ENCODE measurements around the gene ELOF1. TPM values are rescaled to one million over a fixed set of nuclear protein-coding genes. Genes with fewer than 3 reads are reported as not detected.
A peak's percentile ranks its signal among the peaks of the same experiment; 100 is the strongest.

ELOF1 gene
- polyA plus RNA-seq, 1 donor from 2014 or later, result 38.0 TPM

DNA sequence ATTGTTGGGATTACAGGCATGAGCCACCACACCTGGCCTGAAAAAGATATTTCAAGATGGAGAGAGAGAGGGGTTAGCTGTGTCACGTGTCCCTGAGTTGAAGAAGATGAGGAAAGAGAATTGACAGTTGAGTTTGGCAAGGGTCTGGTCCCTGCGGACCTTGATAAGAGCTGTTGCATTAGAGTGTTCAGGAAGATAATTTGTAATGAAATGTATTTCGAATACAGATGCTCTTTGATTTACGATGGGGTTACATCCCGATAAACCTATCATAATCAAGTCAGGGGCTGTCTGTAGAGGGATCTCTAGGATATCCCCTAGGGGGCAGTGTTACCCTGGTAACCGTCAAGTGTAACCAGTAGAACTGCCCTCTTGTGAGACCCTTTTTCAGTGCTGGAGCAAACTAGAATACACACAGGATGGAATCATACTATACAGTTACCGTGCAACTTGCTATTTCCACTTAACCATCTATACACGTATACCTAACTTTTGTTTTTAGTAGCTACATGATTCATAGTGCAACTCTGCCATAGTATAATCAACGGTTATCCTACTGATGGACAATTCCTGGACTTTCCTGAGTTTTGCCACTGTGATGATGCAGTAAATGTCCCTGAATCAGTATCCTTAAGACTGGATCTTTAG is 1.5 kb upstream of the ELOF1 start:
- Histone ChIP-seq H3K9me3 (ENCODE audit: low read length) (no peaks in the 10 kb centered on the region), H3K36me3 (ENCODE audit: insufficient read depth, low read length) (no peaks in the 10 kb centered on the region), H3K4me2 (ENCODE audit: low read length) (no peak overlapping the region), H3F3A (ENCODE audit: insufficient read depth, low read length, poor library complexity, severe bottlenecking) (no peaks in the 10 kb centered on the region), H3K9ac (ENCODE audit: low read length) (no peak overlapping the region), H3K4me3 (ENCODE audit: low read length) (peak overlapping the region; percentile 32), H3K9me2 (ENCODE audit: insufficient read depth, low read length) (no peaks in the 10 kb centered on the region), H3K27ac (ENCODE audit: low read length) (no peak overlapping the region), H2AFZ (ENCODE audit: low read depth, low read length) (no peak overlapping the region), H4K20me1 (ENCODE audit: insufficient read depth) (no peaks in the 10 kb centered on the region), H3K79me2 (replicated peaks; ENCODE audit: insufficient read depth, low read length) (peaks cover 19% of the 10 kb centered on the region), H3K27me3 (ENCODE audit: insufficient read depth, low read depth, low read length) (no peaks in the 10 kb centered on the region)
- TF ChIP-seq EZH2 (IDR thresholded peaks at IDR 0.05; ENCODE audit: borderline replicate concordance, insufficient read depth, low read length, poor library complexity, severe bottlenecking) (no peak), POLR2AphosphoS5 (IDR thresholded peaks at IDR 0.05) (no peak), SMC3 (conservative IDR thresholded peaks at IDR 0.05; ENCODE audit: poor library complexity) (peak; percentile 34), RAD21 (conservative IDR thresholded peaks at IDR 0.05) (peak; percentile 56), EP300 (conservative IDR thresholded peaks at IDR 0.05; ENCODE audit: poor library complexity, severe bottlenecking) (no peak), MXI1 (conservative IDR thresholded peaks at IDR 0.05; ENCODE audit: poor library complexity, severe bottlenecking) (no peak)
- TF ChIP-seq, protein P1, sequence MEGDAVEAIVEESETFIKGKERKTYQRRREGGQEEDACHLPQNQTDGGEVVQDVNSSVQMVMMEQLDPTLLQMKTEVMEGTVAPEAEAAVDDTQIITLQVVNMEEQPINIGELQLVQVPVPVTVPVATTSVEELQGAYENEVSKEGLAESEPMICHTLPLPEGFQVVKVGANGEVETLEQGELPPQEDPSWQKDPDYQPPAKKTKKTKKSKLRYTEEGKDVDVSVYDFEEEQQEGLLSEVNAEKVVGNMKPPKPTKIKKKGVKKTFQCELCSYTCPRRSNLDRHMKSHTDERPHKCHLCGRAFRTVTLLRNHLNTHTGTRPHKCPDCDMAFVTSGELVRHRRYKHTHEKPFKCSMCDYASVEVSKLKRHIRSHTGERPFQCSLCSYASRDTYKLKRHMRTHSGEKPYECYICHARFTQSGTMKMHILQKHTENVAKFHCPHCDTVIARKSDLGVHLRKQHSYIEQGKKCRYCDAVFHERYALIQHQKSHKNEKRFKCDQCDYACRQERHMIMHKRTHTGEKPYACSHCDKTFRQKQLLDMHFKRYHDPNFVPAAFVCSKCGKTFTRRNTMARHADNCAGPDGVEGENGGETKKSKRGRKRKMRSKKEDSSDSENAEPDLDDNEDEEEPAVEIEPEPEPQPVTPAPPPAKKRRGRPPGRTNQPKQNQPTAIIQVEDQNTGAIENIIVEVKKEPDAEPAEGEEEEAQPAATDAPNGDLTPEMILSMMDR (IDR thresholded peaks at IDR 0.05; ENCODE audit: poor library complexity, severe bottlenecking), result peak; percentile 58
- TF ChIP-seq, protein P2, sequence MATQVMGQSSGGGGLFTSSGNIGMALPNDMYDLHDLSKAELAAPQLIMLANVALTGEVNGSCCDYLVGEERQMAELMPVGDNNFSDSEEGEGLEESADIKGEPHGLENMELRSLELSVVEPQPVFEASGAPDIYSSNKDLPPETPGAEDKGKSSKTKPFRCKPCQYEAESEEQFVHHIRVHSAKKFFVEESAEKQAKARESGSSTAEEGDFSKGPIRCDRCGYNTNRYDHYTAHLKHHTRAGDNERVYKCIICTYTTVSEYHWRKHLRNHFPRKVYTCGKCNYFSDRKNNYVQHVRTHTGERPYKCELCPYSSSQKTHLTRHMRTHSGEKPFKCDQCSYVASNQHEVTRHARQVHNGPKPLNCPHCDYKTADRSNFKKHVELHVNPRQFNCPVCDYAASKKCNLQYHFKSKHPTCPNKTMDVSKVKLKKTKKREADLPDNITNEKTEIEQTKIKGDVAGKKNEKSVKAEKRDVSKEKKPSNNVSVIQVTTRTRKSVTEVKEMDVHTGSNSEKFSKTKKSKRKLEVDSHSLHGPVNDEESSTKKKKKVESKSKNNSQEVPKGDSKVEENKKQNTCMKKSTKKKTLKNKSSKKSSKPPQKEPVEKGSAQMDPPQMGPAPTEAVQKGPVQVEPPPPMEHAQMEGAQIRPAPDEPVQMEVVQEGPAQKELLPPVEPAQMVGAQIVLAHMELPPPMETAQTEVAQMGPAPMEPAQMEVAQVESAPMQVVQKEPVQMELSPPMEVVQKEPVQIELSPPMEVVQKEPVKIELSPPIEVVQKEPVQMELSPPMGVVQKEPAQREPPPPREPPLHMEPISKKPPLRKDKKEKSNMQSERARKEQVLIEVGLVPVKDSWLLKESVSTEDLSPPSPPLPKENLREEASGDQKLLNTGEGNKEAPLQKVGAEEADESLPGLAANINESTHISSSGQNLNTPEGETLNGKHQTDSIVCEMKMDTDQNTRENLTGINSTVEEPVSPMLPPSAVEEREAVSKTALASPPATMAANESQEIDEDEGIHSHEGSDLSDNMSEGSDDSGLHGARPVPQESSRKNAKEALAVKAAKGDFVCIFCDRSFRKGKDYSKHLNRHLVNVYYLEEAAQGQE (IDR thresholded peaks at IDR 0.05; ENCODE audit: borderline replicate concordance), result no peak

GRCh38 chr19:11556634-11557420 is 2.2 kb downstream of the ELOF1 start:
- Histone ChIP-seq H2AFZ (ENCODE audit: low read depth, low read length) (no peak overlapping the region), H3K4me2 (ENCODE audit: low read length) (no peak overlapping the region), H3K4me3 (ENCODE audit: low read length) (no peak overlapping the region), H3K27me3 (ENCODE audit: insufficient read depth, low read depth, low read length) (no peaks in the 10 kb centered on the region), H3K79me2 (replicated peaks; ENCODE audit: insufficient read depth, low read length) (peaks cover 19% of the 10 kb centered on the region), H3K27ac (ENCODE audit: low read length) (no peak overlapping the region), H3K36me3 (ENCODE audit: insufficient read depth, low read length) (no peaks in the 10 kb centered on the region), H3K9me3 (ENCODE audit: low read length) (no peaks in the 10 kb centered on the region), H3F3A (ENCODE audit: insufficient read depth, low read length, poor library complexity, severe bottlenecking) (no peaks in the 10 kb centered on the region), H3K9me2 (ENCODE audit: insufficient read depth, low read length) (no peaks in the 10 kb centered on the region), H4K20me1 (ENCODE audit: insufficient read depth) (no peaks in the 10 kb centered on the region), H3K9ac (ENCODE audit: low read length) (no peak overlapping the region)
- TF ChIP-seq SMC3 (conservative IDR thresholded peaks at IDR 0.05; ENCODE audit: poor library complexity) (no peak), EP300 (conservative IDR thresholded peaks at IDR 0.05; ENCODE audit: poor library complexity, severe bottlenecking) (no peak), POLR2AphosphoS5 (IDR thresholded peaks at IDR 0.05) (no peak), RAD21 (conservative IDR thresholded peaks at IDR 0.05) (no peak), MXI1 (conservative IDR thresholded peaks at IDR 0.05; ENCODE audit: poor library complexity, severe bottlenecking) (no peak), EZH2 (IDR thresholded peaks at IDR 0.05; ENCODE audit: borderline replicate concordance, insufficient read depth, low read length, poor library complexity, severe bottlenecking) (no peak), TAF1 (IDR thresholded peaks at IDR 0.05; ENCODE audit: low read depth) (no peak)
- TF ChIP-seq, protein P2 (IDR thresholded peaks at IDR 0.05; ENCODE audit: borderline replicate concordance), result no peak
- TF ChIP-seq, protein P1 (IDR thresholded peaks at IDR 0.05; ENCODE audit: poor library complexity, severe bottlenecking), result no peak

All from neural cell (in vitro differentiated cells).